AG09319 (cell line): ENCODE measurements around the gene C1orf52.
"Not testable (repeated sequence)": the region's sequence is repeated elsewhere in the genome, so short reads cannot be mapped to it uniquely, and the experiment has no call there.

ENCODE experiments used
- DNase-seq: peaks from one replicate; pipeline ENCODE4 v3.0.0-alpha.2; 2010; ENCODE audit warnings: low read depth; ENCODE audit errors: extremely low read depth
- TF ChIP-seq, protein P1 (sequence below): IDR thresholded peaks from 2 replicates; pipeline ENCODE4 v1.5.1; 2011; ENCODE audit warnings: low read depth, mild to moderate bottlenecking, inconsistent platforms, low read length, moderate library complexity

Gene C1orf52

DNA sequence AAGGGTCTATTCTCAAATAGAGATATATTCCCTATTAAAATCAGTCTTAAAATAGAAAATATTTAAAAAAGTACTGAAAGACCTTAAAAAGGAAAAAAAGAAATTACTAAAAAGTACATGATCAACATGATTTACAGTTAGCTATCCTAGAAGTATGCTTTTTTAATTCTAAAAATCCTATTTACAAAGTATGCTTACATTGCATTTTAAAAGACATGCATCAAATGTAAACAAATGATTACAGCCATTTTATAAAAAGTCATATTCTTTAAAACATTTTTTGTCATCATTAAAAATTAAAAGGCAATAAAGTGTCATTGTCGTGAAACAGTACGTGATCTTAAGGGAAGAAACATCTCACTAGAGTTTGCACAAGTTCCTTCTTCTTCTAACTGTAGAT lies 7.9 kb upstream of the C1orf52 start:
- no peak for DNase-seq
- TF ChIP-seq, protein P1, sequence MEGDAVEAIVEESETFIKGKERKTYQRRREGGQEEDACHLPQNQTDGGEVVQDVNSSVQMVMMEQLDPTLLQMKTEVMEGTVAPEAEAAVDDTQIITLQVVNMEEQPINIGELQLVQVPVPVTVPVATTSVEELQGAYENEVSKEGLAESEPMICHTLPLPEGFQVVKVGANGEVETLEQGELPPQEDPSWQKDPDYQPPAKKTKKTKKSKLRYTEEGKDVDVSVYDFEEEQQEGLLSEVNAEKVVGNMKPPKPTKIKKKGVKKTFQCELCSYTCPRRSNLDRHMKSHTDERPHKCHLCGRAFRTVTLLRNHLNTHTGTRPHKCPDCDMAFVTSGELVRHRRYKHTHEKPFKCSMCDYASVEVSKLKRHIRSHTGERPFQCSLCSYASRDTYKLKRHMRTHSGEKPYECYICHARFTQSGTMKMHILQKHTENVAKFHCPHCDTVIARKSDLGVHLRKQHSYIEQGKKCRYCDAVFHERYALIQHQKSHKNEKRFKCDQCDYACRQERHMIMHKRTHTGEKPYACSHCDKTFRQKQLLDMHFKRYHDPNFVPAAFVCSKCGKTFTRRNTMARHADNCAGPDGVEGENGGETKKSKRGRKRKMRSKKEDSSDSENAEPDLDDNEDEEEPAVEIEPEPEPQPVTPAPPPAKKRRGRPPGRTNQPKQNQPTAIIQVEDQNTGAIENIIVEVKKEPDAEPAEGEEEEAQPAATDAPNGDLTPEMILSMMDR, result no peak

DNA sequence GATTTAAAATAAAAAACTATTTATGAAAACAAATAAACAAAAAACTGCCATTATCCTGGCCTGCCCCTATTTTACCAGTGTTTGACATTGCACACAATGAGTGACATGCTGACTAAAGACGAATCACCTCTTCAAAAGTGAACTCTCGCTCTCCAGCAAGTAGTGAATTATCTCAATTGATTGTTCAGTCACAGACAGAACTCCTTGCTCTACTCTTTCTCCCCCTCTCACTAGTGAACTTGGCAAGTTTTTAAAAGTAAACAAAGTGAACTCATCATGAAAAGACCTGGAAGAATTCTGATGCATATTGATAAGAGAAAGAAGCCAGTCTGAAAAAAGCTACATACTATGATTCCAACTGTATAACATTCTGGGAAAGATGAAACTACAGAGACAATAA lies 4.7 kb upstream of the C1orf52 start:
- TF ChIP-seq, protein P1, result no peak
- DNase-seq, result no peak

DNA sequence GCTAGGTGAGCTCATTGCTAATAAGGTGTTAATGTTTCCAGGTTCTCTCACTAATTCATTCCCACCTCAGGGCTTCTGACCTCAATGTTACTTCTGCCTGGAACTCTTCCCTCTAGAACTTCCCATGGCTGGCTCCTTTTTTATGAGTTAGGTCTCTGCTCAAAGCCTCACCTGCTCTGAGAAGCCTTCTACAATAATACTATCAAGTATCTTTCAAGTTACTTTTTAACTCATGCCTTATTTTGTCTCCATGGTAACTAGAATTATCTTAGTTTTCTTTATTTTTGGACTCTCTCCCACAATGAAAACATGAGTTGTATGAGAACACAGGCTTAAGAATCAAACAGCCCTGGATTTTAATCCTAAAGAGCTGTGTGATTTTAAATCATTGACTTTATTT lies 3.5 kb upstream of the C1orf52 start:
- no peak for DNase-seq
- TF ChIP-seq, protein P1, result no peak

DNA sequence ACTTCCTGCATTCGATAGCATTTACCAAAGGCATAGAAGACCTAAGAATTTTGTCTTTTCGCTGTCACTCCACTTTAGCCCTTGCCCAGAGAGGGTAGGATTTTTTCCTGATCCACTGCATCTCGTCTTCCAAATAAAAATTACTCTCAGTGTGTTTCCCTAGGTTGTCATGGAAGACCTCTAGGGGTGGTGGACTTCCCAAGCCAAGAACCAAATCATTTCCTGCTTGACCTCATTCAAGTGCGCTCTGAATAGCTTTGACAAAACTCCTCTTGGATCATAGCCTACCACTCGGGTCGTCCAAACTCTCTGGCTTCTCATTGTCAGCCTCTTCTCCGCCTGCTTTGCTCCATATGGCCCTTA lies 431 bp upstream of the C1orf52 start:
- DNase-seq, result no peak
- TF ChIP-seq, protein P1, result no peak

DNA sequence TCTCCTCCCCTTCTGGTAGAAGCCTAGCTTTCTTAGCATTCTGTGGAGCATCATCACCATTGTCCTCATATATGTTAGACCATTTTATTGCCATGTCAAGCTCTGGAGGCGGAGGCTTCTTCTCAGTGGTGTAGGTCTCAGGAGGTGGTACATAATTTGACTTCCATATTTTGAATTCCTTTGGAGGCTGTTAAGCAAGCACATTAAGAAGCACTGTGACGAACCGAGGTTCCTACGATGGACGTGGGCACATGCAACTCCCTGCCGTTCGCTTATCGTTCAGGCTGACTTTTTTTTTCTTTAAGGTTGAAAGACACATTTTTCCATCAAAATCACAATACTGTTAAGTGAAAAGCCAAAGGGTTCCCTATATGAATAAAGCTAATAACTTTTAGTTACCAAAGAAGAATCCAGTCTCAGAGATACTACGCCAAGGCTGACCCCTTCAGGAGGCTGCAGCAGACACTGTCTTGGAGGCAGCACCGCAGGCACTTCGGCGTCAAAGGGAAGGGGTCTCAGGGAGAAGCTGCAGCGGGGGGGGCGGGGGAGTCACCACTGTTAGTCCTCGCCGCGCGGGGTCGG lies 835 bp downstream of the C1orf52 start:
- TF ChIP-seq, protein P1, result peak; percentile 11
- no peak for DNase-seq

DNA sequence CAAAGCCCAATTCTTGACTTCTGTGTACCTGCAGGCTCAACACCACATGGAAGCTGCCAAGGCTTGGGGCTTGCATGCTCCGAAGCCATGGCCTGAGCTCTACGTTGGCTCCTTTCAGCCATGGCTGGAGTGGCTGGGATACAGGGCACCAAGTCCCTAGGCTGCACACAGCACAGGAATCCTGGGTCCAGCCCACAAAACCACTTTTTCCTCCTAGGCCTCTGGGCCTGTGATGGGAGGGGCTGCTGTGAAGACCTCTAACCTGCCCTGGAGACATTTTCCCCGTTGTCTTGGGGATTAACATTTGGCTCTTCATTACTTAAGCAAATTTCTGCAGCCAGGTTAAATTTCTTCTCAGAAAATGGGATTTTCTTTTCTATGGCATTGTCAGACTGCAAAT lies 10.4 kb downstream of the C1orf52 start:
- not testable (repeated sequence) for DNase-seq

DNA sequence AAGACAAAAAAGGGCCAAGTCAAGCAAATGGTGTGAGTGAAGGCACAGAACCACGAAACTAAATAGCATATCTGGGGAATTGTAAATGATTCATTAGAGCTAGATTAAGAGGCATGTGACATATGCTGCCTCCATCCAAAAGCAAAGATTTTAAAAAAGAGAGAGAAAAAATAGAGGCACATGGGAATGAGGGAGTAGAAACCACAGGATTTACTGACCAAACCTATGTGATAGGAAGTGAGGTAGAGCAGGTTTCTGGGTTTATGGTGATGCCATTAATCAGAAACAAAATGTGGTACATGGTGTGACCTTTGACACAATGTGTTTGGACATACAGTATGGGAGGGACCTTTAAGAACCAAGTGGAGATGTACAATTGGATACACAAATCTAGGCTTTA lies 13.6 kb downstream of the C1orf52 start:
- TF ChIP-seq, protein P1, result no peak
- no peak for DNase-seq

DNA sequence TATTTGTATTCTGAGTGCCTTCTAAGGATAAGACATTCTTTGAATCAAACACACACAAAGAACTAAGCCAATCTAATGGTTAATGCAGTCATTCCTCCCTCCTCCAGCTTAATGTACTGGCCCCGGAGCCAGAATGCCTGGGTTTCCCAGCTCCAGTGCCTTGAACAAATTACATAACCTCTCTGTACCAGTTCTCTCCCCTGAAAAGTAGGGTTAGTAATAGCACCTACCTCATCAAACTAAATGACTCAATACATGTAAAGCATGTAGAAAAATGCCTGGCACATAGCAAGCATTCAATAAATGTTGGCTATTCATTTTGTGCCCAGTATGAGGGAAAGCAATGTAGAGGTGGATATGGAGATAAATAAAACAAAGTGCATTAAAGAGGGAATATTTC lies 14.0 kb downstream of the C1orf52 start:
- no peak for DNase-seq
- TF ChIP-seq, protein P1, result no peak
